Breast epithelium (tissue), 4 donors: Measurements from ENCODE around the gene NKD2. TPM values are rescaled to one million over a fixed set of nuclear protein-coding genes. Genes with fewer than 3 reads are reported as not detected.
A peak's percentile ranks its signal among the peaks of the same experiment; 100 is the strongest.

Experiments
- DNase-seq, 2 donors: peaks; one replicate each; pipeline ENCODE4 v3.0.0-alpha.2; 2019; ENCODE audit warnings: low spot score in 2 of 2
- H3K27ac ChIP-seq, 2 donors: fragments of 200-600 bp; sonication (generic) in 1 of 2; one replicate each; pipeline ENCODE4 v1.5.1; 2016 to 2019; ENCODE audit warnings: mild to moderate bottlenecking in 1 of 2
- H3K27me3 ChIP-seq, 2 donors: fragments of 200-600 bp; sonication (generic) in 1 of 2; one replicate each; pipeline versions ENCODE4 v1.5.1 to v1.6.0; 2017 to 2019; ENCODE audit warnings: control low read depth in 1 of 2, mild to moderate bottlenecking in 1 of 2
- H3K36me3 ChIP-seq: fragments of 200-600 bp; one replicate; pipeline ENCODE4 v1.5.1; 2019
- H3K4me1 ChIP-seq, 2 donors: fragments of 200-600 bp; sonication (generic); one replicate each; pipeline ENCODE4 v1.5.1; 2016 to 2019; ENCODE audit warnings: control low read depth in 1 of 2
- H3K4me3 ChIP-seq, 3 donors: fragments of 200-600 bp; sonication (generic); 1 replicate in 2 of 3; 2 replicates in 1 of 3; pipeline ENCODE4 v1.5.1; 2016 to 2019; ENCODE audit warnings: mild to moderate bottlenecking in 3 of 3, moderate library complexity in 2 of 3
- H3K9me3 ChIP-seq, 2 donors: fragments of 200-600 bp; sonication (generic) in 1 of 2; one replicate each; pipeline ENCODE4 v1.5.1; 2016 to 2019; ENCODE audit warnings: control low read depth in 1 of 2
- POLR2A ChIP-seq: fragments of 450-650 bp; IDR thresholded peaks from one replicate; pipeline ENCODE4 v1.6.1; 2016; ENCODE audit warnings: antibody characterized with exemption, mild to moderate bottlenecking, moderate library complexity
- POLR2AphosphoS5 ChIP-seq, 3 donors: sonication (generic); formaldehyde crosslinking; IDR thresholded peaks; one replicate each; pipeline ENCODE4 v1.6.1; 2017; ENCODE audit warnings: antibody characterized with exemption in 3 of 3
- intact Hi-C: fragments of 100-400 bp; cut with DNase I; formaldehyde crosslinking; loops from one replicate; pipeline ENCODE4 v1.15.1; 2023; ENCODE audit warnings: low total_unique reads
- total RNA-seq, 3 donors: library from RNA; depleted of rRNA; stranded (reverse); fragments of >200 nt; gene quantifications; one replicate each; pipeline ENCODE4 v1.1.0, GENCODE V29; 2016
- TF ChIP-seq, protein P1 (sequence below), 3 donors: fragments of 450-650 bp; IDR thresholded peaks; one replicate each; pipeline ENCODE4 v1.5.1; 2016 to 2017; ENCODE audit warnings: antibody characterized with exemption in 3 of 3, mild to moderate bottlenecking in 3 of 3, moderate library complexity in 3 of 3

Gene NKD2
- total RNA-seq, 3 donors from 2014 or later = 5.9 to 16.7 TPM; not detected in 1

DNA sequence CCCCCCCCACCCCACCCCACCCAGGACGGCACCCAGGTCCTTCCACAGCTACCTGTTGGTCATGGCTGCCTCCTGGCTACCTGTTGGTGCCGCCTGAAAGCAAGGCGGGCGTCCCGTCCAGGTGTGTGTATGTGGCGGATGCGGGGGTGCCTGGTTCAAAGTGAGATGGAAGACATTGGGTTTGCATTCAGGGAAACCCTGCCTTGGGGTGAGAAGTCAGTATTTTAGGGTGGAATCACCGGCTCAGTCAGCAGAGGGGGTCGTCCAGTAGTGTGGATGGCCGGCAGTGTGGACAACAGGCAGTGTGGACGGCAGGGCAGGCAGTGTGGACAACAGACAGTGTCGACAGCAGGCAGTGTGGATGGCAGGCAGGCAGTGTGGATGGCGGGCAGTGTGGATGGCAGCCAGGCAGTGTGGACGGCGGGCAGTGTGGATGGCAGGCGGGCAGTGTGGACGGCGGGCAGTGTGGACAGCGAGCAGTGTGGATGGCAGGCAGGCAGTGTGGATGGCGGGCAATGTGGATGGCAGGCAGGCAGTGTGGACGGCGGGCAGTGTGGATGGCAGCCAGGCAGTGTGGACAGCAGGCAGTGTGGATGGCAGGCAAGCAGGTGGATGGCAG is 28.0 kb downstream of the NKD2 start:
- TF ChIP-seq POLR2AphosphoS5 (IDR thresholded peaks at IDR 0.05) (no peak), POLR2A (no peak)
- TF ChIP-seq, protein P1, sequence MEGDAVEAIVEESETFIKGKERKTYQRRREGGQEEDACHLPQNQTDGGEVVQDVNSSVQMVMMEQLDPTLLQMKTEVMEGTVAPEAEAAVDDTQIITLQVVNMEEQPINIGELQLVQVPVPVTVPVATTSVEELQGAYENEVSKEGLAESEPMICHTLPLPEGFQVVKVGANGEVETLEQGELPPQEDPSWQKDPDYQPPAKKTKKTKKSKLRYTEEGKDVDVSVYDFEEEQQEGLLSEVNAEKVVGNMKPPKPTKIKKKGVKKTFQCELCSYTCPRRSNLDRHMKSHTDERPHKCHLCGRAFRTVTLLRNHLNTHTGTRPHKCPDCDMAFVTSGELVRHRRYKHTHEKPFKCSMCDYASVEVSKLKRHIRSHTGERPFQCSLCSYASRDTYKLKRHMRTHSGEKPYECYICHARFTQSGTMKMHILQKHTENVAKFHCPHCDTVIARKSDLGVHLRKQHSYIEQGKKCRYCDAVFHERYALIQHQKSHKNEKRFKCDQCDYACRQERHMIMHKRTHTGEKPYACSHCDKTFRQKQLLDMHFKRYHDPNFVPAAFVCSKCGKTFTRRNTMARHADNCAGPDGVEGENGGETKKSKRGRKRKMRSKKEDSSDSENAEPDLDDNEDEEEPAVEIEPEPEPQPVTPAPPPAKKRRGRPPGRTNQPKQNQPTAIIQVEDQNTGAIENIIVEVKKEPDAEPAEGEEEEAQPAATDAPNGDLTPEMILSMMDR (IDR thresholded peaks at IDR 0.05) = no peak
- Histone ChIP-seq H3K4me1 (no peaks in the 10 kb centered on the region), H3K36me3 (no peaks in the 10 kb centered on the region), H3K27ac (no peak overlapping the region), H3K9me3 (no peaks in the 10 kb centered on the region), H3K4me3 (no peak overlapping the region), H3K27me3 (no peaks in the 10 kb centered on the region)
- intact Hi-C loops = no loop called here
- DNase-seq = no peak

DNA sequence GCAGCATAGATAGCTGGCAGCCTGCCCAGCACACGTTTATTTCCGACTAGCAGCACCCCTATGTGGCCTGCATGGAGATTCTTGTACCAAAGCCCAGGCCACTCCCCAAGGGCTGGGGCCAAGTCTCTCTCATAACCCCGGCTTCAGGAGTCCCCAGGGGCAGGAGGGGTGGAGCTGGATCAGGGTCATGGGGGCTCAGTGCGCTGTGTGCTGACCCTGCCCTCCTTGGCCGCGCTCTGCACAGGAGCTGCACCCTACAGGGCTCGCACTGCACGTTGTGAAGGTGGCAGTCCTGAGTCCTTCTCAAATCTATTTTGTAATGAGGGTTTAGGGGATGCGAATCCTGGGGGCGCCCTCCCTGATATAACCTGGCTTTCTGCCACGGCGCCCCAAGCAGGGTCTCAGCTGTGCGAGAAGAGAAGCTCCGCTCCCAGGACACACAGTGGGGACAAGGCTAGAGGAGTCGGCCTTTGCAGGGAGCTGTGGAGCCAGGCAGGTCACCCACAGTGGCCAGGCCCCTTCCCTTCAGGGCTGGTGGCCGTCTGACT is 28.6 kb downstream of the NKD2 start:
- H3K27ac ChIP-seq = no peak overlapping the region
- H3K4me3 ChIP-seq = no peak overlapping the region
- intact Hi-C loops = no loop called here
- H3K4me1 ChIP-seq = no peaks in the 10 kb centered on the region
- no peak for TF ChIP-seq POLR2AphosphoS5 (IDR thresholded peaks at IDR 0.05)
- TF ChIP-seq, protein P1 (IDR thresholded peaks at IDR 0.05) = no peak
- no peak for TF ChIP-seq POLR2A
- no peaks in the 10 kb centered on the region for H3K9me3 ChIP-seq
- DNase-seq = no peak
- no peaks in the 10 kb centered on the region for H3K36me3 ChIP-seq
- H3K27me3 ChIP-seq = no peaks in the 10 kb centered on the region

DNA sequence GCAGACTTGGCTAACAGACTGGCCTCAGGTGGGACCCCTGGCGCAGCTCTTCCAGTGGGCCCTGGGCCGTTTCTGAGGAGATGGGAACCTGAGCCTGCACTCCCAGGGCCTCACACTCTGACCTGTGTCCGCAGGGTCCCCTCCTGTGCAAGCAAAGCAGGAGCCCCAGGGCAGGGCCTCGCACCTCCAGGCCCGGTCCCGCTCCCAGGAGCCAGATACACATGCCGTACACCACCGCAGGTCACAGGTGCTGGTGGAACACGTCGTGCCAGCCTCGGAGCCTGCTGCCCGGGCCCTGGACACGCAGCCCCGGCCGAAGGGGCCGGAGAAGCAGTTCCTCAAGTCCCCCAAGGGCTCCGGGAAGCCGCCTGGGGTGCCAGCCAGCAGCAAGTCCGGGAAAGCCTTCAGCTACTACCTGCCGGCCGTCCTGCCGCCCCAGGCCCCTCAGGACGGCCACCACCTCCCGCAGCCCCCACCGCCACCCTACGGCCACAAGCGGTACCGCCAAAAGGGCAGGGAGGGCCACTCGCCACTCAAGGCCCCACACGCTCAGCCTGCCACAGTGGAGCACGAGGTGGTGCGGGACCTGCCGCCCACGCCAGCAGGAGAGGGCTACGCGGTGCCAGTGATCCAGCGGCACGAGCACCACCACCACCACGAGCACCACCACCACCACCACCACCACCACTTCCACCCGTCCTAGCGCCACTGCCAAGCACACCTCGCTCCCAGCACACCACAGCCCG is 29.2 kb downstream of the NKD2 start:
- no peak for TF ChIP-seq POLR2A
- TF ChIP-seq, protein P1 (IDR thresholded peaks at IDR 0.05) = no peak
- TF ChIP-seq POLR2AphosphoS5 (IDR thresholded peaks at IDR 0.05) = no peak
- Histone ChIP-seq H3K9me3 (no peaks in the 10 kb centered on the region), H3K36me3 (no peaks in the 10 kb centered on the region), H3K27me3 (no peaks in the 10 kb centered on the region), H3K27ac (no peak overlapping the region), H3K4me1 (no peaks in the 10 kb centered on the region), H3K4me3 (no peak overlapping the region)
- intact Hi-C loops = no loop called here
- peak in 1 of 2 donors; percentile 39 for DNase-seq

DNA sequence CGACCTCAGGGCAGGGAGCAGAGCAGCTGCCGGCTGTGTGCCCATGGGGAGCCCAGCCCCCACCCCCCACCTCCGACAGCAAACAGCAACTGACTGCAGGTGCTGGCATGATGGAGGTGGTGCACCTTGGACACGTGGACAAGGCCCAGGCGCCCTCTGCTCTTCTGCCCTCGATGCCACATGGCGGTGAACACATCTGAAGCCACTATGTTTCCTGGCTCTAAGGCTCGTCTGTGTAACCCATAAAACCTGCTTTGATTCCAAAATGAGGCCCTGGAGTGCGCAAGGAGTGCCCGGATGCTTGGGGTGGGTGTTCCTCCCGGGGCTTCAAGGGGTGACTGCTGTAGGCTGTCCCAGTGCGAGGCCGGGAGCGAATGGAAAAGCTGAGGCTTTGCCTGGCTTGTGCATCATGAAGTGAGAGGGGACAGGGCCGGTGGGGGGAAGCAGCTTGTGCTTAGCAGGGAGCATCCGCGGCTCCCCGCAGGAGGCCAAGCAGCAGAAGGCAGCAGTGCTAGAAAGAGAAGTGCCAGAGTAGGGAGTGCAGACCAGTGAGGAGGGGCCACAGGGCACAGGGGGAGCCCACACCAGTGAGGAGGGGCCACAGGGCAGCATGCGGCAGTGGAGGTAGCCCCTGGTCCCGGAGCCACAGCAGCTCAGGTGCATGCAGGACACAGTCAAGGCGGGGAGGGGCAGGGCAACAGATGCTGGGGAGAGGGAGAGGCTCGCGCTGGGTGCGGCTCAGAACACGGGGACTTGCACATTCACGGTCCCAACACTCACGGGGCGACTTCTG is 30.0 kb downstream of the NKD2 start:
- H3K27me3 ChIP-seq = no peaks in the 10 kb centered on the region
- peak in 1 of 2 donors; percentile 49 for DNase-seq
- intact Hi-C loops = no loop called here

More for the DNA sequence above, 30.0 kb downstream of the NKD2 start:
- TF ChIP-seq POLR2A (no peak), POLR2AphosphoS5 (IDR thresholded peaks at IDR 0.05) (no peak)
- TF ChIP-seq, protein P1 (IDR thresholded peaks at IDR 0.05) = no peak
- Histone ChIP-seq H3K36me3 (no peaks in the 10 kb centered on the region), H3K4me3 (no peak overlapping the region), H3K9me3 (no peaks in the 10 kb centered on the region), H3K4me1 (no peaks in the 10 kb centered on the region), H3K27ac (no peak overlapping the region)
